K562 (cell line): ENCODE data around the gene ECHDC3. TPM values are rescaled to one million over a fixed set of nuclear protein-coding genes. Genes with fewer than 3 reads are reported as not detected.

Experiments
- ATF6 ChIP-seq: sonication (generic); formaldehyde crosslinking; IDR thresholded peaks from 2 replicates; pipeline ENCODE4 v1.4.0; 2020; ENCODE audit warnings: mild to moderate bottlenecking, missing genetic modification reagents
- CTBP1 ChIP-seq: fragments of 450-650 bp; IDR thresholded peaks from 2 replicates; pipeline ENCODE4 v1.6.1; 2016; ENCODE audit warnings: borderline replicate concordance
- CTCFL ChIP-seq: IDR thresholded peaks from 2 replicates; pipeline ENCODE4 v1.6.1; 2011; ENCODE audit warnings: borderline replicate concordance, low read depth, mild to moderate bottlenecking, moderate library complexity, low read length; ENCODE audit not compliant: insufficient read depth, poor library complexity, severe bottlenecking
- PTBP1 ChIP-seq: fragments of 200-400 bp; formaldehyde crosslinking; IDR thresholded peaks from 2 replicates; pipeline ENCODE4 v1.6.1; 2017; ENCODE audit warnings: low read depth, low read length
- PTRF ChIP-seq: fragments of 450-650 bp; IDR thresholded peaks from 2 replicates; pipeline ENCODE4 v1.6.1; 2016; ENCODE audit warnings: mild to moderate bottlenecking, missing genetic modification characterization, missing compliant biosample characterization
- SAFB ChIP-seq: fragments of 200-400 bp; formaldehyde crosslinking; IDR thresholded peaks from 2 replicates; pipeline ENCODE4 v1.6.1; 2017; ENCODE audit warnings: low read depth, low read length, borderline replicate concordance
- STAG1 ChIP-seq: sonication (generic); formaldehyde crosslinking; IDR thresholded peaks from 2 replicates; pipeline ENCODE4 v1.5.0; 2020; ENCODE audit warnings: missing genetic modification reagents, borderline replicate concordance
- THAP7 ChIP-seq: fragments of 250-450 bp; sonication (Bioruptor Pico); IDR thresholded peaks from 2 replicates; pipeline ENCODE4 v1.5.0; 2021
- ZFP36 ChIP-seq: fragments of 150-350 bp; IDR thresholded peaks from 2 replicates; pipeline ENCODE4 v1.6.1; 2018; ENCODE audit warnings: low read length, low read depth; ENCODE audit not compliant: partially characterized antibody
- ZNF583 ChIP-seq: fragments of 250-450 bp; sonication (Bioruptor Pico); IDR thresholded peaks from 2 replicates; pipeline ENCODE4 v1.4.0; 2020
- polyA plus RNA-seq, 8 experiments: library from polyadenylated mRNA; depleted of rRNA in 4 of 8; stranded (reverse) in 5 of 8; unstranded in 3 of 8; fragments of >200 nt; fragmentation: Nextera tagmentation in 2 of 8; fragmentation: Illumina TruSeq in 1 of 8; extraction: Ambion mirVana in 2 of 8; extraction: Trizol in 1 of 8; gene quantifications; 2 replicates each; pipeline versions ENCODE4 v1.2.1 to v1.2.3, GENCODE V29; 2011 to 2014; ENCODE audit warnings: inconsistent platforms in 1 of 8, missing spikeins in 1 of 8
- total RNA-seq, 7 experiments: library from RNA; depleted of rRNA in 6 of 7; stranded (reverse); fragments of >200 nt in 6 of 7; fragmentation: Illumina TruSeq in 2 of 7; extraction: Trizol in 2 of 7; gene quantifications; 2 replicates each; pipeline versions ENCODE4 v1.2.1 to v1.2.3, GENCODE V29; 2011 to 2021; ENCODE audit warnings: low replicate concordance in 1 of 7

The ECHDC3 gene
- total and polyA plus RNA-seq, 9 of the 15 experiments (the other 6 are each of a cell fraction or from before 2014, with no cell fraction given), result 0.53 to 21.9 (median 15.7) TPM

GRCh38 chr10:11701451-11702095, 40.6 kb upstream of the ECHDC3 start (continued):
- TF ChIP-seq ATF6 (CRISPR knock-in tag), result no peak
- TF ChIP-seq PTRF (tag), result no peak
- TF ChIP-seq PTBP1, result no peak
- TF ChIP-seq SAFB, result no peak
- no peak for TF ChIP-seq STAG1
- peak; percentile 73 for TF ChIP-seq ZFP36
- no peak for TF ChIP-seq CTCFL
- no peak for TF ChIP-seq ZNF583
- TF ChIP-seq CTBP1, result no peak
- TF ChIP-seq THAP7 (CRISPR knock-in tag), result no peak
- TF ChIP-seq, all 486 proteins: peak for 3
